Activated naive CD4-positive, alpha-beta T cell treated with Interleukin-2 at 50 U/mL for 16 hours (primary cell): ENCODE data around the gene APBA2.
"Not testable (repeated sequence)": the region's sequence is repeated elsewhere in the genome, so short reads cannot be mapped to it uniquely, and the experiment has no call there.

Experiments used
- DNase-seq: peaks from one replicate; pipeline ENCODE4 v3.0.0-alpha.2; 2020

APBA2 gene

GRCh38 chr15:28879551-28879950 is 6.2 kb upstream of the APBA2 start:
- no peak for DNase-seq

- DNase-seq, result no peak
Observed at GRCh38 chr15:28880680-28881079, 5.1 kb upstream of the APBA2 start.

- DNase-seq, result no peak
Observed at GRCh38 chr15:28881170-28881569, 4.6 kb upstream of the APBA2 start.

GRCh38 chr15:28881600-28881999 is 4.2 kb upstream of the APBA2 start:
- DNase-seq, result no peak

GRCh38 chr15:28884151-28884940 is 1.4 kb upstream of the APBA2 start:
- DNase-seq, result no peak

GRCh38 chr15:28885128-28885629 is 595 bp upstream of the APBA2 start:
- no peak for DNase-seq

- DNase-seq, result no peak
Observed at GRCh38 chr15:28886431-28887338, 911 bp downstream of the APBA2 start.

GRCh38 chr15:28887339-28888174 is 1.8 kb downstream of the APBA2 start:
- no peak for DNase-seq

- DNase-seq, result no peak
Observed at GRCh38 chr15:28888302-28888894, 2.6 kb downstream of the APBA2 start.

- DNase-seq, result no peak
Observed at GRCh38 chr15:28888900-28889299, 3.1 kb downstream of the APBA2 start.

- DNase-seq, result no peak
Observed at GRCh38 chr15:28889346-28889745, 3.6 kb downstream of the APBA2 start.

- not testable (repeated sequence) for DNase-seq
Observed at GRCh38 chr15:28889871-28890270, 4.1 kb downstream of the APBA2 start.

GRCh38 chr15:28890291-28890690 is 4.5 kb downstream of the APBA2 start:
- not testable (repeated sequence) for DNase-seq

- no peak for DNase-seq
Observed at GRCh38 chr15:28890711-28891495, 5.1 kb downstream of the APBA2 start.

GRCh38 chr15:28891588-28891987 is 5.8 kb downstream of the APBA2 start:
- no peak for DNase-seq

- DNase-seq, result no peak
Observed at GRCh38 chr15:28892789-28893610, 7.2 kb downstream of the APBA2 start.

- DNase-seq, result no peak
Observed at GRCh38 chr15:28894631-28895030, 8.9 kb downstream of the APBA2 start.

- no peak for DNase-seq
Observed at GRCh38 chr15:28895146-28895545, 9.4 kb downstream of the APBA2 start.

- no peak for DNase-seq
Observed at GRCh38 chr15:28895566-28895965, 9.8 kb downstream of the APBA2 start.

GRCh38 chr15:28896951-28897350 is 11.2 kb downstream of the APBA2 start:
- DNase-seq, result no peak
